Nephron (organoid): ENCODE results near the gene NAPB.

Experiments used
- H3K27ac Mint-ChIP-seq, 3 experiments: 2 replicates each; pipeline ENCODE4 v1.8.0; 2020; ENCODE audit warnings: mixed read lengths in 3 of 3, mild to moderate bottlenecking in 2 of 3, moderate library complexity in 1 of 3
- H3K27me3 Mint-ChIP-seq: 2 replicates; pipeline ENCODE4 v1.8.0; 2021; ENCODE audit warnings: low read depth, mild to moderate bottlenecking, moderate library complexity, mixed read lengths
- H3K36me3 Mint-ChIP-seq: 2 replicates; pipeline ENCODE4 v1.8.0; 2020; ENCODE audit warnings: low read depth, mixed read lengths
- H3K4me1 Mint-ChIP-seq: 2 replicates; pipeline ENCODE4 v1.8.0; 2020; ENCODE audit warnings: mixed read lengths
- H3K4me3 Mint-ChIP-seq, 3 experiments: 2 replicates each; pipeline ENCODE4 v1.8.0; 2020; ENCODE audit warnings: mild to moderate bottlenecking in 3 of 3, mixed read lengths in 3 of 3, moderate library complexity in 2 of 3
- H3K9me3 Mint-ChIP-seq: 2 replicates; pipeline ENCODE4 v1.8.0; 2020; ENCODE audit warnings: mixed read lengths
- CTCF ChIP-seq, 3 experiments: fragments of 200-600 bp; sonication (generic); IDR thresholded peaks; one replicate each; pipeline ENCODE4 v1.5.0; 2021; ENCODE audit warnings: antibody characterized with exemption in 3 of 3; ENCODE audit not compliant: unreplicated experiment in 3 of 3

NAPB gene

GRCh38 chr20:23339986-23340385, 81.3 kb downstream of the NAPB start:
- Mint-ChIP-seq H3K9me3 (no peaks in the 10 kb centered on the region), H3K4me3 (no peak overlapping the region), H3K27ac (no peak overlapping the region), H3K27me3 (peaks cover 17% of the 10 kb centered on the region), H3K4me1 (no peaks in the 10 kb centered on the region), H3K36me3 (no peaks in the 10 kb centered on the region)
- TF ChIP-seq CTCF (IDR thresholded peaks at IDR 0.05; ENCODE audit: unreplicated experiment in 3 of 3) = no peak

- H3K36me3 Mint-ChIP-seq = no peaks in the 10 kb centered on the region
- no peak overlapping the region for H3K27ac Mint-ChIP-seq
- no peak for TF ChIP-seq CTCF (IDR thresholded peaks at IDR 0.05; ENCODE audit: unreplicated experiment in 3 of 3)
- no peaks in the 10 kb centered on the region for H3K9me3 Mint-ChIP-seq
- peaks cover 22% of the 10 kb centered on the region for H3K27me3 Mint-ChIP-seq
- H3K4me3 Mint-ChIP-seq = no peak overlapping the region
- H3K4me1 Mint-ChIP-seq = no peaks in the 10 kb centered on the region
Measured at GRCh38 chr20:23337312-23337711, 84.0 kb downstream of the NAPB start.

DNA sequence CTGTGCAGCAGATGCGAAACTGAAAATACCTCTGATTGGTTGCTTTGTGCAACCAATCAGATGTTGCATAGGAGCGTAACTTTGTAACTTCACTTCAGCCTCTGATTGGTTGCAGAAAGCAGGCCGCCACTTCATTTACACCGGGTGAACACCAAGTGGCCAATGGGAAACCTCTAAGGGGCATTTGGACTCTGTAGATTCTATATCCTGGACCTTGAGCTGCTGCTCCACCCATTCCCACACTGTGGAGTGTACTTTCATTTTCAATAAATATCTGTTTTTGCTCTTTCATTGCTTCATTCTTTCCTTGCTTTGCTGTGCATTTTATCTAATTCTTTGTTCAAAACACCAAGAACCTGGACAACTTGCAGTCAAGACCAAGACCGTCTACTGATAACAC, 84.8 kb downstream of the NAPB start:
- Mint-ChIP-seq H3K27ac (no peak overlapping the region), H3K4me1 (no peaks in the 10 kb centered on the region), H3K27me3 (peaks cover 15% of the 10 kb centered on the region), H3K36me3 (no peaks in the 10 kb centered on the region), H3K9me3 (no peaks in the 10 kb centered on the region), H3K4me3 (no peak overlapping the region)
- no peak for TF ChIP-seq CTCF (IDR thresholded peaks at IDR 0.05; ENCODE audit: unreplicated experiment in 3 of 3)

GRCh38 chr20:23335521-23335920, 85.8 kb downstream of the NAPB start:
- TF ChIP-seq CTCF (IDR thresholded peaks at IDR 0.05; ENCODE audit: unreplicated experiment in 3 of 3) = no peak
- Mint-ChIP-seq H3K4me1 (no peaks in the 10 kb centered on the region), H3K36me3 (no peaks in the 10 kb centered on the region), H3K27me3 (peaks cover 12% of the 10 kb centered on the region), H3K27ac (no peak overlapping the region), H3K4me3 (no peak overlapping the region), H3K9me3 (no peaks in the 10 kb centered on the region)

DNA sequence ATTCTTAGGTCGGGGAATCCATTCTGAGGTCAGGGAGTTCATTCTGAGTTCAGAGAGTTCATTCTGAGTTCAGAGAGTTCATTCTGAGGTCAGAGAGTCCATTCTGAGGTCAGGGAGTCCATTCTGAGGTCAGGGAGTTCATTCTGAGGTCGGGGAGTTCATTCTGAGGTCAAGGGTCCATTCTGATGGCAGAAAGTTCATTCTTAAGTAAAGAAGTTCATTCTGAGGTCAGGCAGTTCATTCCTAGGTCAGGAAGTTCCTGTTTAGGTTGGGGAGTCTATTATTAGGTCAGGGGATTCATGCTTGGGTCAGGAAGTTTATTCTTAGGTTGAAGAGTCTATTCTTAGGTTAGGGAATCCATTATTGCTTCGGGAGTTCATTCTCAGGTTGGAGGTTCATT, 87.2 kb downstream of the NAPB start:
- H3K27ac Mint-ChIP-seq = no peak overlapping the region
- no peaks in the 10 kb centered on the region for H3K4me1 Mint-ChIP-seq
- no peaks in the 10 kb centered on the region for H3K36me3 Mint-ChIP-seq
- peaks cover 12% of the 10 kb centered on the region for H3K27me3 Mint-ChIP-seq
- H3K4me3 Mint-ChIP-seq = no peak overlapping the region
- H3K9me3 Mint-ChIP-seq = no peaks in the 10 kb centered on the region
- no peak for TF ChIP-seq CTCF (IDR thresholded peaks at IDR 0.05; ENCODE audit: unreplicated experiment in 3 of 3)

DNA sequence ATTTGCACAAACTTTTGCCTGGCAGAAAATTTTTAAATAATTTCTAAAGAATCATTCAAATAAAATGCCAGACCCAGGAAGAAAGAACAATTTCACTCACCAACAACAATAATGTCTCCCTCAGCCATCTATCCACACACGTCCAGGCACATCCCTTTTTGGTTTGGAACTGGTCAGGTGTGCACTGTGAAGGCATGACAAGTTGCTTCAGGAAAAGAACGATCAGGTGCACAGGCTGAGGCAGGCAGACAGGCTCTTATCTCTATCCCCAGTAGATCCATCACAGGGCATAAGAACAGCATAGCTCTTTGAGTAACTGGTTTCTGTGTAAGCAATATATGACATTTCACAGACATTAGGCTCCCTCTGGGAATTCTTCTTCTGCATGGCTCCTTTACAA, 88.8 kb downstream of the NAPB start:
- H3K36me3 Mint-ChIP-seq = no peaks in the 10 kb centered on the region
- H3K9me3 Mint-ChIP-seq = no peaks in the 10 kb centered on the region
- no peaks in the 10 kb centered on the region for H3K4me1 Mint-ChIP-seq
- H3K27ac Mint-ChIP-seq = no peak overlapping the region
- no peak overlapping the region for H3K4me3 Mint-ChIP-seq
- no peak for TF ChIP-seq CTCF (IDR thresholded peaks at IDR 0.05; ENCODE audit: unreplicated experiment in 3 of 3)
- H3K27me3 Mint-ChIP-seq = peaks cover 12% of the 10 kb centered on the region
